Suprapubic skin (tissue), 4 donors: Measurements from ENCODE around the gene ERVV-1. TPM values are rescaled to one million over a fixed set of nuclear protein-coding genes. Genes with fewer than 3 reads are reported as not detected.
"Not testable (repeated sequence)": the region's sequence is repeated elsewhere in the genome, so short reads cannot be mapped to it uniquely, and the experiment has no call there.

Source experiments
- DNase-seq, 2 donors: peaks; one replicate each; pipeline ENCODE4 v3.0.0-alpha.2; 2019; ENCODE audit warnings: low spot score in 2 of 2
- H3K27ac ChIP-seq: fragments of 200-600 bp; sonication (generic); one replicate; pipeline ENCODE4 v1.5.1; 2019
- H3K27me3 ChIP-seq: fragments of 200-600 bp; sonication (generic); one replicate; pipeline ENCODE4 v1.5.1; 2019
- H3K36me3 ChIP-seq: fragments of 200-600 bp; sonication (generic); one replicate; pipeline ENCODE4 v1.5.1; 2019
- H3K4me1 ChIP-seq: fragments of 200-600 bp; sonication (generic); one replicate; pipeline ENCODE4 v1.5.1; 2019
- H3K4me3 ChIP-seq: fragments of 200-600 bp; sonication (generic); one replicate; pipeline ENCODE4 v1.5.1; 2019; ENCODE audit warnings: mild to moderate bottlenecking
- H3K9me3 ChIP-seq: fragments of 200-600 bp; sonication (generic); one replicate; pipeline ENCODE4 v1.5.1; 2019
- CTCF ChIP-seq, 2 donors: fragments of 200-600 bp in 1 of 2; fragments of 450-650 bp in 1 of 2; sonication (generic) in 1 of 2; IDR thresholded peaks; one replicate each; pipeline ENCODE4 v1.5.1; 2016 to 2019; ENCODE audit warnings: antibody characterized with exemption in 2 of 2, mild to moderate bottlenecking in 1 of 2, moderate library complexity in 1 of 2
- EP300 ChIP-seq: sonication (generic); formaldehyde crosslinking; IDR thresholded peaks from one replicate; pipeline ENCODE4 v1.6.1; 2017; ENCODE audit warnings: antibody characterized with exemption
- POLR2A ChIP-seq, 2 donors: fragments of 450-650 bp; IDR thresholded peaks; one replicate each; pipeline ENCODE4 v1.6.1; 2017; ENCODE audit warnings: antibody characterized with exemption in 2 of 2, mild to moderate bottlenecking in 2 of 2, moderate library complexity in 2 of 2
- POLR2AphosphoS5 ChIP-seq, 3 donors: sonication (generic); formaldehyde crosslinking; IDR thresholded peaks; one replicate each; pipeline ENCODE4 v1.6.1; 2017; ENCODE audit warnings: antibody characterized with exemption in 3 of 3
- WGBS: methylation state at CpG from one replicate; pipeline ENCODE4 v1.1.5; 2018; 5-methylcytosine and 5-hydroxymethylcytosine counted together
- total RNA-seq, 4 donors: library from RNA; depleted of rRNA; stranded (reverse); fragments of >200 nt; gene quantifications; one replicate each; pipeline ENCODE4 v1.1.0, GENCODE V29; 2016

Gene ERVV-1
- total RNA-seq, result not detected

- DNase-seq, result peak in 1 of 2 donors; percentile 44
- H3K4me1 ChIP-seq, result no peaks in the 10 kb centered on the region
- peaks cover 12% of the 10 kb centered on the region for H3K9me3 ChIP-seq
- peaks cover 4% of the 10 kb centered on the region for H3K27me3 ChIP-seq
- no peak for TF ChIP-seq CTCF (IDR thresholded peaks at IDR 0.05)
- TF ChIP-seq POLR2A (IDR thresholded peaks at IDR 0.05), result no peak
- TF ChIP-seq POLR2AphosphoS5 (IDR thresholded peaks at IDR 0.05), result no peak
- TF ChIP-seq EP300, result no peak
- H3K4me3 ChIP-seq, result no peak within 1 kb of the TSS
- no peaks in the 10 kb centered on the region for H3K36me3 ChIP-seq
- H3K27ac ChIP-seq, result no peak within 1 kb of the TSS
- WGBS, result 95% methylated on average over 7 of the region's 7 CpGs
These were observed at the start of gene ERVV-1 for GRCh38 chr19:53013621-53014020. TSS of gene ERVV-1 (plus strand) at chr19:53013921. CDS start at chr19:53014091, 170 bp downstream.

GRCh38 chr19:52967772-52968171 lies 45.9 kb upstream of the ERVV-1 start:
- no peak for DNase-seq
- Histone ChIP-seq H3K27ac (no peak overlapping the region), H3K9me3 (peaks cover 16% of the 10 kb centered on the region), H3K4me3 (no peak overlapping the region), H3K36me3 (peaks cover 15% of the 10 kb centered on the region), H3K27me3 (no peaks in the 10 kb centered on the region), H3K4me1 (peaks cover 8% of the 10 kb centered on the region)
- 99% methylated on average over 2 of the region's 2 CpGs for WGBS
- TF ChIP-seq EP300 (no peak), POLR2A (IDR thresholded peaks at IDR 0.05) (no peak), CTCF (IDR thresholded peaks at IDR 0.05) (no peak), POLR2AphosphoS5 (IDR thresholded peaks at IDR 0.05) (no peak)

- 60% methylated on average over 4 of the region's 4 CpGs for WGBS
- Histone ChIP-seq H3K27me3 (no peaks in the 10 kb centered on the region), H3K4me3 (no peak overlapping the region), H3K4me1 (no peaks in the 10 kb centered on the region), H3K36me3 (peaks cover 13% of the 10 kb centered on the region), H3K27ac (no peak overlapping the region), H3K9me3 (no peaks in the 10 kb centered on the region)
- TF ChIP-seq CTCF (IDR thresholded peaks at IDR 0.05) (no peak), POLR2A (IDR thresholded peaks at IDR 0.05) (no peak), EP300 (no peak), POLR2AphosphoS5 (IDR thresholded peaks at IDR 0.05) (no peak)
- no peak for DNase-seq
These were observed 32.4 kb upstream of the ERVV-1 start for GRCh38 chr19:52981329-52981728.

GRCh38 chr19:52983167-52983566 lies 30.6 kb upstream of the ERVV-1 start:
- 90% methylated on average over 3 of the region's 3 CpGs for WGBS
- not testable (repeated sequence) for H3K4me3 ChIP-seq, H3K27ac ChIP-seq, DNase-seq, H3K9me3 ChIP-seq, H3K27me3 ChIP-seq, H3K4me1 ChIP-seq
- peaks cover 23% of the 10 kb centered on the region for H3K36me3 ChIP-seq

- Histone ChIP-seq H3K27me3 (no peaks in the 10 kb centered on the region), H3K4me1 (peaks cover 11% of the 10 kb centered on the region), H3K9me3 (no peaks in the 10 kb centered on the region), H3K27ac (no peak overlapping the region), H3K4me3 (no peak overlapping the region), H3K36me3 (peaks cover 19% of the 10 kb centered on the region)
- DNase-seq, result no peak
- TF ChIP-seq POLR2A (IDR thresholded peaks at IDR 0.05) (no peak), POLR2AphosphoS5 (IDR thresholded peaks at IDR 0.05) (no peak), EP300 (no peak), CTCF (IDR thresholded peaks at IDR 0.05) (no peak)
- 96% methylated on average over 4 of the region's 4 CpGs for WGBS
These were observed 26.5 kb upstream of the ERVV-1 start for GRCh38 chr19:52987221-52987620.

GRCh38 chr19:52988506-52988905 lies 25.2 kb upstream of the ERVV-1 start:
- H3K4me3 ChIP-seq, result no peak overlapping the region

More at GRCh38 chr19:52988506-52988905, 25.2 kb upstream of the ERVV-1 start:
- peaks cover 19% of the 10 kb centered on the region for H3K36me3 ChIP-seq
- peaks cover 19% of the 10 kb centered on the region for H3K4me1 ChIP-seq
- H3K9me3 ChIP-seq, result no peaks in the 10 kb centered on the region
- WGBS, result 94% methylated on average over 5 of the region's 5 CpGs
- no peaks in the 10 kb centered on the region for H3K27me3 ChIP-seq
- no peak overlapping the region for H3K27ac ChIP-seq
- TF ChIP-seq POLR2AphosphoS5 (IDR thresholded peaks at IDR 0.05) (no peak), EP300 (no peak)
- no peak for DNase-seq
